ENCODE measurements around the gene PNCK. TPM values are rescaled to one million over a fixed set of nuclear protein-coding genes. Genes with fewer than 3 reads are reported as not detected.

PNCK gene
- total and polyA plus RNA-seq, 12 donors, result 0.42 to 6.5 (median 1.2) TPM; not detected in 2

DNA sequence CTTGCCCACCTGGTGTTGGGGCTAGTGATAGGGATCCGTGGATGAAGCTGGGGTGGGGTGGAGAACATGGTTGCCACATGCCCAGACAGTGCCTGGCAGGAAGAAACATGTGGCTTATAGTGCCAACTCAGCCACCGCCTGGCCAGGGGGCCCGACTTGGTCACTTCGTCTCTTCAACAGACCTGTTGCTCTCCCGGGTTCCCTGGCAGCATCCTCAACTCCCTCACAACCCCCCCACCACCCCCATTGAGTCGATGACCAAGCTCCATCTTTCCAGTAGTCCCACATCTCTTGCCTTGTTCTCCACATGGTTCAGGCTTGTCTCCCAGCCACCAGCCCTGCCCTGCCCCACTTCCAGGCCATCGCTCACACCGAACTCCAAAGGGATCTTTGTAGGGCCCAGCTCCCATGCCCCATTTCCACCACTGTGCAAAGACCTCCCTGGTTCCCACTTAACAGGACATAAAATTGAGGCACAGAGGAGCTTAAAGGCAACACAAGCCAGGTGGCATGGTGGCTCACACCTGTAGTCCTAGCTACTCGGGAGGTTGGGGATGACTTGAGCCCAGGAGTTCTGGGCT is 7.8 kb downstream of the PNCK start:
- no peak for TF ChIP-seq POLR2A (IDR thresholded peaks at IDR 0.05)
- TF ChIP-seq, protein P1, sequence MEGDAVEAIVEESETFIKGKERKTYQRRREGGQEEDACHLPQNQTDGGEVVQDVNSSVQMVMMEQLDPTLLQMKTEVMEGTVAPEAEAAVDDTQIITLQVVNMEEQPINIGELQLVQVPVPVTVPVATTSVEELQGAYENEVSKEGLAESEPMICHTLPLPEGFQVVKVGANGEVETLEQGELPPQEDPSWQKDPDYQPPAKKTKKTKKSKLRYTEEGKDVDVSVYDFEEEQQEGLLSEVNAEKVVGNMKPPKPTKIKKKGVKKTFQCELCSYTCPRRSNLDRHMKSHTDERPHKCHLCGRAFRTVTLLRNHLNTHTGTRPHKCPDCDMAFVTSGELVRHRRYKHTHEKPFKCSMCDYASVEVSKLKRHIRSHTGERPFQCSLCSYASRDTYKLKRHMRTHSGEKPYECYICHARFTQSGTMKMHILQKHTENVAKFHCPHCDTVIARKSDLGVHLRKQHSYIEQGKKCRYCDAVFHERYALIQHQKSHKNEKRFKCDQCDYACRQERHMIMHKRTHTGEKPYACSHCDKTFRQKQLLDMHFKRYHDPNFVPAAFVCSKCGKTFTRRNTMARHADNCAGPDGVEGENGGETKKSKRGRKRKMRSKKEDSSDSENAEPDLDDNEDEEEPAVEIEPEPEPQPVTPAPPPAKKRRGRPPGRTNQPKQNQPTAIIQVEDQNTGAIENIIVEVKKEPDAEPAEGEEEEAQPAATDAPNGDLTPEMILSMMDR (IDR thresholded peaks at IDR 0.05), result no peak
- no peaks in the 10 kb centered on the region for H3K36me3 ChIP-seq (replicated peaks in 1 of 2)
- H3K27ac ChIP-seq, result no peak overlapping the region
- DNase-seq, result peak in 2 of 7 donors; percentile 4 to 9
- H3K27me3 ChIP-seq, result peaks cover 33% of the 10 kb centered on the region
- H3K9me3 ChIP-seq (replicated peaks in 1 of 3), result no peaks in the 10 kb centered on the region
- no peak overlapping the region for H3K4me3 ChIP-seq
- no peaks in the 10 kb centered on the region for H3K4me1 ChIP-seq (replicated peaks in 1 of 2)
- intact Hi-C loops (cut with DNase I), result no loop called here
- WGBS, 4 donors, result 60 to 80% (median 75%) methylated on average over 1 to 9 of the region's 9 CpGs

DNA sequence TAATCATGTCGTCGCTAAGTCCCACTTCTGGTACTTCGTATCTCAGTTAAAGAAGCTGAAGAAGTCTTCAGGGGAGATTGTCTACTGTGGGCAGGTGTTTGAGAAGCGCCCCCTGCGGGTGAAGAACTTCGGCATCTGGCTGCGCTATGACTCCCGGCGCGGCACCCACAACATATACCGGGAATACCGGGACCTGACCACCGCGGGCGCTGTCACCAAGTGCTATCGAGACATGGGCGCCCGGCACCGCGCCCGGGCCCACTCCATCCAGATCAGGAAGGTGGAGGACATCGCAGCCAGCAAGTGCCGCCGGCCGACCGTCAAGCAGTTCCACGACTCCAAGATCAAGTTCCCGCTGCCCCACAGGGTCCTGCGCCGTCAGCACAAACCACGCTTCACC is 11.3 kb downstream of the PNCK start:
- 9 to 34% (median 18%) methylated on average over 3 to 31 of the region's 31 CpGs for WGBS, 4 donors
- Histone ChIP-seq H3K4me3 (no peak overlapping the region), H3K27me3 (peaks cover 42% of the 10 kb centered on the region), H3K27ac (no peak overlapping the region), H3K9me3 (replicated peaks in 1 of 3) (no peaks in the 10 kb centered on the region), H3K4me1 (replicated peaks in 1 of 2) (no peaks in the 10 kb centered on the region), H3K36me3 (replicated peaks in 1 of 2) (no peaks in the 10 kb centered on the region)
- peak in 4 of 7 donors; percentile 33 to 43 (median 35) for DNase-seq
- TF ChIP-seq POLR2A (IDR thresholded peaks at IDR 0.05), result no peak
- TF ChIP-seq, protein P1 (IDR thresholded peaks at IDR 0.05), result peak in 3 of 6 experiments; percentile 9 to 33 (median 23)
- intact Hi-C loops (cut with DNase I), result no loop called here

- 70 to 95% (median 88%) methylated on average over 3 of the region's 3 CpGs for WGBS, 4 donors
Observed at GRCh38 chrX:153659268-153659667, 14.3 kb downstream of the PNCK start.

GRCh38 chrX:153657161-153657560 is 16.5 kb downstream of the PNCK start:
- 81 to 89% (median 88%) methylated on average over 5 to 9 of the region's 9 CpGs for WGBS, 4 donors
- Histone ChIP-seq H3K27me3 (peaks cover 36% of the 10 kb centered on the region), H3K27ac (no peak overlapping the region), H3K4me3 (no peak overlapping the region), H3K9me3 (replicated peaks in 1 of 3) (no peaks in the 10 kb centered on the region), H3K36me3 (replicated peaks in 1 of 2) (no peaks in the 10 kb centered on the region), H3K4me1 (replicated peaks in 1 of 2) (no peaks in the 10 kb centered on the region)
- intact Hi-C loops (cut with DNase I), result no loop called here
- TF ChIP-seq, protein P1 (IDR thresholded peaks at IDR 0.05), result no peak
- no peak for TF ChIP-seq POLR2A (IDR thresholded peaks at IDR 0.05)
- peak in 2 of 7 donors; percentile 5 to 9 for DNase-seq

More at GRCh38 chrX:153659268-153659667, 14.3 kb downstream of the PNCK start:
- intact Hi-C loops (cut with DNase I), result no loop called here
- Histone ChIP-seq H3K36me3 (replicated peaks in 1 of 2) (no peaks in the 10 kb centered on the region), H3K27me3 (peaks cover 47% of the 10 kb centered on the region), H3K27ac (no peak overlapping the region), H3K9me3 (replicated peaks in 1 of 3) (no peaks in the 10 kb centered on the region), H3K4me3 (no peak overlapping the region), H3K4me1 (replicated peaks in 1 of 2) (no peaks in the 10 kb centered on the region)
- no peak for DNase-seq
- TF ChIP-seq POLR2A (IDR thresholded peaks at IDR 0.05), result no peak
- TF ChIP-seq, protein P1 (IDR thresholded peaks at IDR 0.05), result no peak

Measured in adrenal gland (tissue), 12 donors.